Measurements from ENCODE around the gene INTS15.

The INTS15 gene

DNA sequence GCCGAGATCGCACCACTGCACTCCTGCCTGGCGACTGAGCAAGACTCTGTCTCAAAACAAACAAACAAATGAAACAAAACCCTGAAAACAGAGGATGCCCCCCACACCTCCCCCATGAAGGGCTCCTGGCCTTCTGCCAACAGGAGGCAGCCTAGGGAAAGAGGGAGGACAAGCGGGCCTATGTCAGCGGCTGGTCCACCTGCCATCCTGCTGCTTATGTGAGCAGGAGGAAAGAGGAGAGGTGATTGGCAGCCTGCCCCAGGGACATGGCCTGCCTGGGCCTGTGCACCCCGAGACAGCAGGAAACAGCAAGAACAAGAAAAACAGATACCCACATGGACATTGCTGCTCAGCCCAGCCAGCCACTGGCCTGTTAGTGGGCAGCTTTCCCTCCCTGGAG, 38.2 kb downstream of the INTS15 start:
- TF ChIP-seq, protein P1, sequence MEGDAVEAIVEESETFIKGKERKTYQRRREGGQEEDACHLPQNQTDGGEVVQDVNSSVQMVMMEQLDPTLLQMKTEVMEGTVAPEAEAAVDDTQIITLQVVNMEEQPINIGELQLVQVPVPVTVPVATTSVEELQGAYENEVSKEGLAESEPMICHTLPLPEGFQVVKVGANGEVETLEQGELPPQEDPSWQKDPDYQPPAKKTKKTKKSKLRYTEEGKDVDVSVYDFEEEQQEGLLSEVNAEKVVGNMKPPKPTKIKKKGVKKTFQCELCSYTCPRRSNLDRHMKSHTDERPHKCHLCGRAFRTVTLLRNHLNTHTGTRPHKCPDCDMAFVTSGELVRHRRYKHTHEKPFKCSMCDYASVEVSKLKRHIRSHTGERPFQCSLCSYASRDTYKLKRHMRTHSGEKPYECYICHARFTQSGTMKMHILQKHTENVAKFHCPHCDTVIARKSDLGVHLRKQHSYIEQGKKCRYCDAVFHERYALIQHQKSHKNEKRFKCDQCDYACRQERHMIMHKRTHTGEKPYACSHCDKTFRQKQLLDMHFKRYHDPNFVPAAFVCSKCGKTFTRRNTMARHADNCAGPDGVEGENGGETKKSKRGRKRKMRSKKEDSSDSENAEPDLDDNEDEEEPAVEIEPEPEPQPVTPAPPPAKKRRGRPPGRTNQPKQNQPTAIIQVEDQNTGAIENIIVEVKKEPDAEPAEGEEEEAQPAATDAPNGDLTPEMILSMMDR (IDR thresholded peaks at IDR 0.05) = no peak

DNA sequence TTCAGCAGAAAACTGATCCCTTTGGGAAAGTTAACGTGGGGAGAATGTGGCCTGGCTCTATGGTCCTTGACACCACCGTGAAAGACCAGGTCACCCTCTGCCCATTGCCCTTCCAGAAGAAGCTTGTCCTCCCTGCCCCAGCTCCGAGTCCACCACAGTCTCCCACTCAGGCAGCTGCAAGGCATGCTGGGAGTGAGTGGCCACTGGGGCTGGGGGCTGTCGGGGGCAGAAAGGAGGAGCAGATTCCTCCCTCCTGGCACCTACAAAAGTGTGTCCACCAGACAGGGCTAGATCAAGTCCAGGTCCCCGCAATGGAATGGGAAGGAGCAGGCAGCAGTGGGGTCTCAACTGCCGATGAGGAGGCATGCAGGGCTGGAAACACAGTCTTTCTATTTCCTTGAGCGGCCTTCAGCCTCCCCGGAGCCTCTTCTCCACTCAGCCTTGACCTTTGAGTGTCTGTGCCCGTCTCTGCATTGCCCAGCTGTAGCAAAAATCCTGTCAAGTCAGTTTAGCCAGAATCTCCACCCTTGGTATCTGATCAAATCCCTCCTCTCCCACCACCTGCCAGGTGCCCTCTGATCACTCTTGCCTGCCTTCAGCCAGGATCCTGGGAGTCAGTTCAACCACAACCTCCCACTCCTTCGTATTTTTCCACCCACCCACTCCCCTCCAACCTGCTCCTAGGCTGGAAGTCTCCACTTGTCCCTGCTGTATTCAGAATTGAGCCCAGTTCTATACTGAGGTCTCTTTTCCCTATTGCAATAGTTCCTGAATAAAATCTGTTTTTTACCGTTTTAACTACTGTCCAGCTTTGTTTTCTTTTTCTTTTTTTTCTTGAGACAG, 40.4 kb downstream of the INTS15 start:
- TF ChIP-seq, protein P1 (IDR thresholded peaks at IDR 0.05) = no peak

DNA sequence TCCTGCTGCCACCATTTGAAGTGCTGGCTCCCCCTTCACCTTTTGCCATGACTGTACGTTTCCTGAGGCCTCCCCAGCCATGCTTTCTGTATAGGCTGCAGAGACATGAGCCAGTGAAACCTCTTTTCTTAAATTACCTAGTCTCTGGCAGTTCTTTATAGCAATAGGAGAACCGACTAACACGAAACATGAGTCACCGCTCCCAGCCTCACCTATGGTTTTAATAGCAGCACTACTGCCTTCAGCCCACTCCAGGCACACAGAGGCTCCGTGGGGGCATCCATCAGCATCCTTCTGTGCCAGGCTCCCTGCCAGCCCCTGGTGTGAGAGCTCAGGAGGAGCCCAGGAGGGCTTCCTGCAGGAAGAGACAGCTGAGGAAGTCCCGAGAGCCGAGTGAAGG, 41.8 kb downstream of the INTS15 start:
- TF ChIP-seq, protein P1 (IDR thresholded peaks at IDR 0.05) = no peak

DNA sequence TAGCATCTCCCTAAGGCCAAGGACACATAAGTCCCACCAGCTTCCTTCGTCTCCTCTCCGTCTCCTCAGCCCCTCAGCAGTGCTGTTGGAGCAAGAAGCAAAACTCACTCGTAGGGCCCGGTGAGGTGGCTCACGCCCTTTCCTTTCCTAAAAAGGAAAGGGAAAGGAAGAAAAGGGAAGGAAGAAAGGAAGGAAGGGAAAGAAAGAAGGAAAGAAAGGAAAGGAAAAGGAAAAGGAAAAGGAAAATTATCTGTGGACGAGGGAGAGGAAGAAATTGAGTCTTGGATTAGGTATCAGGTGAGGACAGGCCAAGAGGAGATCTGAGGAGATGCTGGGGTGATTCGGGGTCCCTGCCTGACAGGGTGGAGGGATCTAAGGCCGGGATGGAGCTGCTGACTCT, 44.2 kb downstream of the INTS15 start:
- TF ChIP-seq, protein P1 (IDR thresholded peaks at IDR 0.05) = no peak

DNA sequence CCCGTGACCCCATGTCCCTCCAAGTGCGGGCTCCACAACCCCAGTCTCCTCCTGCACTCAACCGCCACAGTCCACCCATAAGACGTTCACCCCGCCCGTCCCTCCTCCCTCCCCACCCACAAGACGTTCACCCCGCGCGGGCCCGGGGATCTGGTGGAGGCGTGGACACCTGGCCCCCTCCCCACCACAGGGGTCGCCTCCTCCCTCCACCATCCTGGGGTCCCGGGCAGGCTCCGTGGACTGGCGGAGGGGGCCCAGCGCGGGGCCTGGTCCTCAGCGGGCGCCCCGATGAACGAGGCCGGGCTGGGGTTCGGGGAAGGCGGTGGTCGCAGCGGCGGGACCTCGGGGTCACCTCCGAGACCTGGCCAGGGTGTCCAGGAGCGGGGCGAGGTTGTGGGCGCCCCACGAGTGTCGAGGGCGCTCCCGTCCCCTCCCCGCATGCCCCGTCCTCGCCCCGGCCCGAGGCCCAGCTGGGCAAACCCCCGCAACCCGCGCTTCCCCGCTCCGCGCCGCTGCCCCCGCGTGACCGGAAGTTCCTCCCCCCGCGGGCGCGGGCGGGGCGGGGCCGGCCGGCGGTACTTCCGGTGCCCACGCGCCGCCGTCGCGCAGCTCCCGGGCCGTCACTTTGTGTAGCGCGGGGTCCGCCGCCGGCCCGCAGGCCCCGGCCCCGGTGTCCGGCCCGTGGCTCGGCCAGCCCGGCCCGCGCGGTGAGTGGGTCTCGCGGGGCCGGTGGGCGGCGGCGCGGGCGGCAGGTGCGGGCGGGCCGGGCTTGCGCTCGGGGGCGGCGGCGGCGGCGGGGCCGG, 47.1 kb downstream of the INTS15 start, which contains the start of gene ZNF316:
TSS of gene ZNF316 (plus strand) at position 578 of the 803 bp plus-strand sequence. CDS start 5,092 bp downstream, outside the sequence.
- TF ChIP-seq, protein P1 (IDR thresholded peaks at IDR 0.05) = no peak

DNA sequence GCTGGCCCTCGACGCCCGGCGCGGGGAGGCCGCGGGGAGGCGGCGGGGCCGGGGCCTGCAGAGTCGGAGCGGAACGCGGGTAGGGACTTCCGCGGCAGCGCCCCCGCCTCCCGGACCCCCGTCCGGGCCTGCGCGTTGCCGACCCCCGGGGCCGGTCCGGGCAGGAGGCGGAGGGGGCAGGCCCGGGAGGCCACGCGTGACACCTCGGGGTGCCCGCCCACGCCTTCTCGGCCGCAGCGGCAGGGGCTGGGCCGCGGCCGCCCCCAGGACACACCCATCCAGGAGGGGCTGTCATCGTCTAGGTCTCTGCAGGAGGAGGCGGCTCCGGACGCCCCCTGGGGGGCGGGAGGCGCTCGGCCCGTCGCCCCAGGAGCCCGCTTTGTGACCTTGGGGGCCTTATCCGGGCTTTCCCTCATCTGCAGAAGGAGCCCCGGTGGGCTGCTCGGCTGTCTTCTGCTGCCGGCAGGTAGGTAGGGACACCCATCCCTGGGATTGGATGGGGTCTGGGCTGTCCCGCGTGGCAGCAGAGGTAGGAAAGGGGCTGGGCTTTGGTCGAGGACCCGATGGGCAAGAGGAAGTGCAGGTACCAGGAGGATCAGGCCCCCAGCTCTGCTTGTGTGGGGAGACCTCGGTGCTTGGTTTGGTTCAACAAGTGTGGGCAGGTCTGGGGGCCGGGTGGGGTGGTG, 47.9 kb downstream of the INTS15 start:
- TF ChIP-seq, protein P1 (IDR thresholded peaks at IDR 0.05) = peak; percentile 17; the same call in 1 of the 2 replicates

DNA sequence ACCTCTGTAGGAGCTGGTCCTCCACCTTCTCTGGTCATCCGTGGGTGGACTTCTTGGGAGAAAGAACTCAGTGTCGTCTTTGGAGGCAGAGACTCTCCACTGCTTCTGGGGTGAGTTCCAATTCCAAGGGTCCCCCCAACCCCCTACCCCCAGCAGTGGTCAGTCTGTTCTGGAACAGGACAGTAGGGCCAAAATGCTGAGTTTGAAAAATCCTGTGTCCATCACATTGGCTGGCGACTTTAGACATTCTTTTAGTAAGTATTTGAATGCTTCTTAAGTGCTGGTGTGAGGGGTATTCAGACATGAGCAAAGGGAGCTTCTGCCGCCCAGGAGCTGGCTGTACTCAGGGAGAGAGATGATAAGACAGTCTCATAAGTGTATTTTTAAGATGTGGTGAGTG, 49.2 kb downstream of the INTS15 start:
- TF ChIP-seq, protein P1 (IDR thresholded peaks at IDR 0.05) = no peak

Measured in LNCAP (cell line).